ENCODE results near the gene AGPAT2.

The AGPAT2 gene

DNA sequence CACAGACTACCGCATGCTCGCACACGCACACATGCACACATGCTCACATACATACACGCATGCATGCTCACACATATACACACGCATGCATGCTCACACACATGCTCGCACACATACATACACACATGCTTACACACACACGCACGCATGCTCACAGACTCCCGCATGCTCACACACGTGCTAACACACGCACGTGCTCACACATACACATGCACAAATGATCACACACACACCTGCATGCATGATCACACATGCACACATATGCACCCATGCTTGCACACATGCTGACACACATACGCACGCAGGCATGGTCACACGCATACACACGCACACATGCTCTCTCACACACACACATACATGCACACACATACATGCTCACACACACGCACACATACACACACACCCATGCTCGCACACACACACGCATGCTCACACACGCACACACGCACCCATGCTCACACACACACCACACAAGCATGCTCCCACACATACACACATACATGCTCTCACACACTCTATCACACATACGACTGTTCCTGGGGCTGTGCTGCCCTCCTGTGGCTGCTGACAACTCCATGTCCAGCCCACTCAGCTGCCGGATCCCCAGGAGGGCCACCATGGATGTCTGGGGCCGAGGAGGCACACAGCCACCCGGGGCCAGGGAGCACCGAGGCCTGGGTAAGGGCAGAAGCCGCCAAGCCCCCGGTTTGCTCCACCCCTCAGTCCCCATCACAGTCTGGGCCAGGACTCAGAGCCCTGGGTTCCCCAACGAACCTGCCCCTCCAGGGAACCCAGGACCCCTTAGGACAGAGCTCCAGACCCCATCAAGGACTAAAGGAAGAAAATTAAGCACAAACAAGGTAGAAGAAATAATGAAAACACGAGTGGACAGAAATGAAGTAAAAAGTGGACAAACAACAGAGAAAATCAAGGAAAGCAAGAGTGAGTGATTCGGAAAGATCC lies 55.9 kb downstream of the AGPAT2 start:
- no peak overlapping the region for H3K4me3 ChIP-seq (ENCODE audit: low read length)
- H3K4me1 ChIP-seq (ENCODE audit: low read length), result peaks cover 5% of the 10 kb centered on the region
- no peak overlapping the region for H3K9ac ChIP-seq (ENCODE audit: low read length)
- TF ChIP-seq CTCF (IDR thresholded peaks at IDR 0.05; ENCODE audit: low read depth, low read length), result peak; percentile 89
- TF ChIP-seq EZH2phosphoT487 (IDR thresholded peaks at IDR 0.05; ENCODE audit: low read depth), result no peak
- H3K36me3 ChIP-seq (replicated peaks; ENCODE audit: low read depth, low read length), result no peaks in the 10 kb centered on the region
- H3K79me2 ChIP-seq (ENCODE audit: low read length), result no peaks in the 10 kb centered on the region
- H3K9me3 ChIP-seq (ENCODE audit: insufficient read depth, low read length), result no peaks in the 10 kb centered on the region
- no peaks in the 10 kb centered on the region for H4K20me1 ChIP-seq (ENCODE audit: insufficient read depth, low read length)
- no peak overlapping the region for H3K27ac ChIP-seq (ENCODE audit: low read length)
- peaks cover 6% of the 10 kb centered on the region; the same call in 1 of the 2 replicates for H3K27me3 ChIP-seq (ENCODE audit: low read depth, low read length)
- no peak overlapping the region for H2AFZ ChIP-seq (ENCODE audit: low read depth, low read length)
- no peak overlapping the region for H3K4me2 ChIP-seq (ENCODE audit: low read length)

DNA sequence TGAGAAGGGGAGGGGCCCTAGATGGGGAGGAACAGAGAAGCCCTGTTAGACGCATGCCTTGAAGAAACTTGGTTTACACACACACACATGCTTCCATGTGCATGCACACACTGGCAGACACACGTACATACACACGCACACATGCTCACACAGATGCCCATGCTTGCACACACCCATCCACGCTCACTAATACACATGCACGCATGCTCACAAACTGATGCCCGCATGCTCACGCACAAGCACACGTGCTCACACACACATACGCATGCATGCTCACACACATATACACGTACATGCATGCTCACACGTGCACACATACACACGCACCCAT lies 56.6 kb downstream of the AGPAT2 start:
- Histone ChIP-seq H3K27ac (ENCODE audit: low read length) (no peak overlapping the region), H3K9ac (ENCODE audit: low read length) (no peak overlapping the region), H3K4me2 (ENCODE audit: low read length) (0 out of 2 replicates have a peak overlapping the region, but pooled peaks have one; percentile 52), H3K36me3 (replicated peaks; ENCODE audit: low read depth, low read length) (no peaks in the 10 kb centered on the region), H3K79me2 (ENCODE audit: low read length) (no peaks in the 10 kb centered on the region), H3K9me3 (ENCODE audit: insufficient read depth, low read length) (no peaks in the 10 kb centered on the region), H3K4me3 (ENCODE audit: low read length) (no peak overlapping the region), H3K4me1 (ENCODE audit: low read length) (peaks cover 5% of the 10 kb centered on the region), H4K20me1 (ENCODE audit: insufficient read depth, low read length) (no peaks in the 10 kb centered on the region), H2AFZ (ENCODE audit: low read depth, low read length) (no peak overlapping the region), H3K27me3 (ENCODE audit: low read depth, low read length) (peaks cover 4% of the 10 kb centered on the region; the same call in 1 of the 2 replicates)
- TF ChIP-seq CTCF (IDR thresholded peaks at IDR 0.05; ENCODE audit: low read depth, low read length) (no peak), EZH2phosphoT487 (IDR thresholded peaks at IDR 0.05; ENCODE audit: low read depth) (no peak)

GRCh38 chr9:136629879-136630661 lies 57.2 kb downstream of the AGPAT2 start:
- Histone ChIP-seq H3K4me2 (ENCODE audit: low read length) (peak overlapping the region; percentile 52), H3K27me3 (ENCODE audit: low read depth, low read length) (peaks cover 4% of the 10 kb centered on the region; the same call in 1 of the 2 replicates), H3K27ac (ENCODE audit: low read length) (no peak overlapping the region), H3K9me3 (ENCODE audit: insufficient read depth, low read length) (no peaks in the 10 kb centered on the region), H3K4me3 (ENCODE audit: low read length) (0 out of 2 replicates have a peak overlapping the region, but pooled peaks have one; percentile 18), H4K20me1 (ENCODE audit: insufficient read depth, low read length) (no peaks in the 10 kb centered on the region), H3K4me1 (ENCODE audit: low read length) (peaks cover 5% of the 10 kb centered on the region), H3K9ac (ENCODE audit: low read length) (no peak overlapping the region), H2AFZ (ENCODE audit: low read depth, low read length) (no peak overlapping the region), H3K79me2 (ENCODE audit: low read length) (no peaks in the 10 kb centered on the region), H3K36me3 (replicated peaks; ENCODE audit: low read depth, low read length) (no peaks in the 10 kb centered on the region)
- TF ChIP-seq EZH2phosphoT487 (IDR thresholded peaks at IDR 0.05; ENCODE audit: low read depth), result no peak
- TF ChIP-seq CTCF (IDR thresholded peaks at IDR 0.05; ENCODE audit: low read depth, low read length), result peak; percentile 81
